WERI-Rb-1 (cell line): ENCODE measurements around the gene POM121C.
"Not testable (repeated sequence)": the region's sequence is repeated elsewhere in the genome, so short reads cannot be mapped to it uniquely, and the experiment has no call there.

ENCODE experiments used
- DNase-seq: peaks from one replicate; pipeline ENCODE4 v3.0.0-alpha.2; 2020
- H3K27ac ChIP-seq: fragments of 250-450 bp; sonication (Bioruptor Pico); 2 replicates; pipeline ENCODE4 v1.5.1; 2020; ENCODE audit warnings: mild to moderate bottlenecking, moderate library complexity
- H3K27me3 ChIP-seq: fragments of 250-450 bp; sonication (Bioruptor Pico); 2 replicates; pipeline ENCODE4 v1.5.1; 2021; ENCODE audit warnings: mild to moderate bottlenecking, low read depth, moderate library complexity; ENCODE audit not compliant: insufficient read depth, severe bottlenecking
- H3K36me3 ChIP-seq: fragments of 250-450 bp; sonication (Bioruptor Pico); 2 replicates; pipeline ENCODE4 v1.5.1; 2020; ENCODE audit warnings: mild to moderate bottlenecking, moderate library complexity
- H3K4me3 ChIP-seq: 2 replicates; pipeline ENCODE4 v1.5.1; 2011; ENCODE audit warnings: low read depth, mild to moderate bottlenecking, control low read depth, low read length
- H3K9me3 ChIP-seq: fragments of 250-450 bp; sonication (Bioruptor Pico); 2 replicates; pipeline ENCODE4 v1.5.1; 2021; ENCODE audit warnings: mild to moderate bottlenecking, moderate library complexity; ENCODE audit not compliant: severe bottlenecking
- TF ChIP-seq, protein P1 (sequence below): IDR thresholded peaks from 2 replicates; pipeline ENCODE4 v1.5.1; 2011; ENCODE audit warnings: low read depth, mild to moderate bottlenecking, control low read depth, inconsistent platforms, low read length

The POM121C gene

DNA sequence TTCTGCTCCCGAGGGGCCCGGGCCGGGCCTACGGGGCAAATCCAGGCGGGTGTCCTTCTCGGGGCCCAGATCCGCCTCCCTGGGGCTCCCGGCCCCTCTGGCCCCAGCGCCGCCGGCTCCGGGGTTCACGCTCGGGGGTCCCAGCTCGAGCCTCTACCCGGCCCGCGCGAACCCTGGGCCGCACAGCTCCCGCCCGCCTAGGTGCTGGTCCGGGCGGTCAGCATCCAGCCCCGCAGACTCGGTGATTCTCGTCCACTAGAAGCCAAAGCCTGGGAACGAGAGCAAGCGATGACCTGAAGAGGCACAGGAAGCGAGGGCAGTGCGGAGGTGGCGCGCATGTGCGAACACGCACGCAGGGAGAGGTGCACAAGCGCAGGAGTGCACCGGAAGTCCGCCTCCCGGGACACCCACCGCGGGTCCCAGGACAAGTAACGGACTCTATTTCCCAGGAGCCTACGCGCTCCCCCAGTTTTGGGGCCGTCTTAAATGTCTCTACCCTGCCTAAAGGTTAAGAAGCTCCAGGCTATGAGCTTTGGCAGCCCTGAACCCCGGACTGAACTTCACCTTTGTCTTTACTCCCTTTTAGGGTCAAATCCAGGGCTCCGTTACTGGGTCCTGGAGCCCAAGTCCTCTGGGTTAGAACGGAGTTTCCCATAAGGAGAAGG, at the start of gene POM121C:
TSS of gene POM121C (minus strand) at position 321 of the 665 bp plus-strand sequence. CDS start 44,803 bp downstream, outside the sequence.
- peak within 1 kb of the TSS; percentile 79 for H3K4me3 ChIP-seq
- peak; percentile 93 for DNase-seq
- not testable (repeated sequence) for H3K9me3 ChIP-seq, H3K27me3 ChIP-seq, H3K36me3 ChIP-seq
- H3K27ac ChIP-seq: peak within 1 kb of the TSS; percentile 75

- H3K4me3 ChIP-seq: no peak overlapping the region
- no peak overlapping the region for H3K27ac ChIP-seq
- no peaks in the 10 kb centered on the region for H3K9me3 ChIP-seq
- H3K27me3 ChIP-seq: no peaks in the 10 kb centered on the region
- H3K36me3 ChIP-seq: peaks cover 22% of the 10 kb centered on the region
- TF ChIP-seq, protein P1, sequence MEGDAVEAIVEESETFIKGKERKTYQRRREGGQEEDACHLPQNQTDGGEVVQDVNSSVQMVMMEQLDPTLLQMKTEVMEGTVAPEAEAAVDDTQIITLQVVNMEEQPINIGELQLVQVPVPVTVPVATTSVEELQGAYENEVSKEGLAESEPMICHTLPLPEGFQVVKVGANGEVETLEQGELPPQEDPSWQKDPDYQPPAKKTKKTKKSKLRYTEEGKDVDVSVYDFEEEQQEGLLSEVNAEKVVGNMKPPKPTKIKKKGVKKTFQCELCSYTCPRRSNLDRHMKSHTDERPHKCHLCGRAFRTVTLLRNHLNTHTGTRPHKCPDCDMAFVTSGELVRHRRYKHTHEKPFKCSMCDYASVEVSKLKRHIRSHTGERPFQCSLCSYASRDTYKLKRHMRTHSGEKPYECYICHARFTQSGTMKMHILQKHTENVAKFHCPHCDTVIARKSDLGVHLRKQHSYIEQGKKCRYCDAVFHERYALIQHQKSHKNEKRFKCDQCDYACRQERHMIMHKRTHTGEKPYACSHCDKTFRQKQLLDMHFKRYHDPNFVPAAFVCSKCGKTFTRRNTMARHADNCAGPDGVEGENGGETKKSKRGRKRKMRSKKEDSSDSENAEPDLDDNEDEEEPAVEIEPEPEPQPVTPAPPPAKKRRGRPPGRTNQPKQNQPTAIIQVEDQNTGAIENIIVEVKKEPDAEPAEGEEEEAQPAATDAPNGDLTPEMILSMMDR: no peak
- no peak for DNase-seq
These were observed 48.7 kb upstream of the POM121C start for GRCh38 chr7:75534727-75535307.

GRCh38 chr7:75533926-75534325, 47.8 kb upstream of the POM121C start:
- TF ChIP-seq, protein P1: no peak

GRCh38 chr7:75532639-75533038, 46.5 kb upstream of the POM121C start:
- H3K36me3 ChIP-seq: peaks cover 11% of the 10 kb centered on the region; the same call in 1 of the 2 replicates
- no peak for DNase-seq
- no peak overlapping the region for H3K27ac ChIP-seq
- no peaks in the 10 kb centered on the region for H3K9me3 ChIP-seq
- H3K4me3 ChIP-seq: no peak overlapping the region
- H3K27me3 ChIP-seq: no peaks in the 10 kb centered on the region
- TF ChIP-seq, protein P1: no peak

More at GRCh38 chr7:75533926-75534325, 47.8 kb upstream of the POM121C start:
- no peak for DNase-seq
- Histone ChIP-seq H3K9me3 (no peaks in the 10 kb centered on the region), H3K4me3 (no peak overlapping the region), H3K27ac (no peak overlapping the region), H3K36me3 (peaks cover 20% of the 10 kb centered on the region), H3K27me3 (no peaks in the 10 kb centered on the region)

DNA sequence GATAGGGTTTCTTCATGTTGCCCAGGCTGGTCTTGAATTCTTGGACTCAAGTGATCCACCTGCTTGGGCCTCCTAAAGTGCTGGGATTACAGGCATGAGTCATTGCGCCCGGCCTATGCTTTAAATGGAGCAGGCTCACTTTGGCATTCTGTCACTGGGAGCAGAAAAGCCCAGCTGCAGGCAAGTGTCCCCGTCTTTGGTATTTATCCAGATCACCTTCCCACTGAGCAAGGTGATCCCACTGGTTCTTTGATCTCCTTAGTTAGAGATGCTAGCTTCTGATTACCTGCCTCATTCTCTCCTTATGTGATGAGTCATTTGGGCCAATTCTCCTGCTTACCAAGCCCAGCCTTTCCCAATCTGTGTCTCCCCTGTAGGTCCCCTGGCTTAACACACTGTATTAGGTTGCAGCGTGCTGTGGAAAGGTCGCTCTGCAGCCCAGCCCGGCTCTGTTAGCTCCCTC, 45.3 kb upstream of the POM121C start:
- TF ChIP-seq, protein P1: no peak
- Histone ChIP-seq H3K36me3 (peaks cover 1% of the 10 kb centered on the region; the same call in 1 of the 2 replicates), H3K9me3 (no peaks in the 10 kb centered on the region), H3K4me3 (no peak overlapping the region), H3K27me3 (no peaks in the 10 kb centered on the region), H3K27ac (no peak overlapping the region)
- peak; percentile 71 for DNase-seq

DNA sequence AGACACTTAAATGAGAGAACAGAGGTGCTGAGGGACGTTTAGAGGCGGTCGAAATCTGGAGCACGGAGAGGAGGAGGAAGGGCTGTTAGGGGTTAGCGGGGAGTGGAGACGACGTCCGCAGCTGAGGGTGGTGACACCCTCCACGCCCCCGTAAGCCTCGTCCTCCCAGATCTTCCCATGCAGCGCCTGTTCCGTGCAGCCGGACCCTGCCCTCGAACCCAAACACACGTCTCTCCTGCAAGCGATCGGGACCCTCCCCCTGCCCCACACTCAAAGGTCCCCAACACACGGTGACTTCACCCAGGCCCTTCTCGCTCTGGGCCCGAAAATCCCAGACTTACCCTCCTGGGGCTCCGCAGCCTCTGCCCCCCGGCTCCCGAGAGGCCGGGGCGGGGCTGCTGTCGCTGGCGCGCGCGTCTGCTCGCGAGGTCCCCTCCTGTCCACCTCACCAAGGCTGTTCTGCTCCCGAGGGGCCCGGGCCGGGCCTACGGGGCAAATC, 41.2 kb upstream of the POM121C start:
- H3K36me3 ChIP-seq: peaks cover 22% of the 10 kb centered on the region
- not testable (repeated sequence) for DNase-seq, H3K27me3 ChIP-seq, H3K9me3 ChIP-seq
- H3K4me3 ChIP-seq: peak overlapping the region; percentile 82
- peak overlapping the region; percentile 74 for H3K27ac ChIP-seq

- not testable (repeated sequence) for DNase-seq, H3K4me3 ChIP-seq, H3K9me3 ChIP-seq, H3K27me3 ChIP-seq, H3K27ac ChIP-seq
- peaks cover 27% of the 10 kb centered on the region for H3K36me3 ChIP-seq
These were observed 35.6 kb upstream of the POM121C start for GRCh38 chr7:75521727-75522126.

GRCh38 chr7:75518842-75519241, 32.7 kb upstream of the POM121C start:
- H3K36me3 ChIP-seq: peaks cover 17% of the 10 kb centered on the region
- H3K27me3 ChIP-seq, H3K9me3 ChIP-seq, DNase-seq, H3K27ac ChIP-seq, H3K4me3 ChIP-seq: not testable (repeated sequence)

- H3K4me3 ChIP-seq, H3K9me3 ChIP-seq, H3K27ac ChIP-seq, H3K36me3 ChIP-seq, DNase-seq, H3K27me3 ChIP-seq: not testable (repeated sequence)
These were observed 22.9 kb upstream of the POM121C start for GRCh38 chr7:75509033-75509432.

- H3K9me3 ChIP-seq: not testable (repeated sequence)
These were observed 5.9 kb upstream of the POM121C start, which contains the start of gene SPDYE5 for GRCh38 chr7:75492020-75492419. SPDYE5 (plus strand) TSS chr7:75492320; CDS start chr7:75494048, 1,728 bp downstream.

More at GRCh38 chr7:75492020-75492419, 5.9 kb upstream of the POM121C start, which contains the start of gene SPDYE5:
- H3K27ac ChIP-seq, DNase-seq, H3K36me3 ChIP-seq, H3K27me3 ChIP-seq, H3K4me3 ChIP-seq: not testable (repeated sequence)
